ENCODE results near the gene CSRP3. TPM values are rescaled to one million over a fixed set of nuclear protein-coding genes. Genes with fewer than 3 reads are reported as not detected.

The CSRP3 gene
- total and polyA plus RNA-seq, 2 experiments from 2014 or later = not detected

DNA sequence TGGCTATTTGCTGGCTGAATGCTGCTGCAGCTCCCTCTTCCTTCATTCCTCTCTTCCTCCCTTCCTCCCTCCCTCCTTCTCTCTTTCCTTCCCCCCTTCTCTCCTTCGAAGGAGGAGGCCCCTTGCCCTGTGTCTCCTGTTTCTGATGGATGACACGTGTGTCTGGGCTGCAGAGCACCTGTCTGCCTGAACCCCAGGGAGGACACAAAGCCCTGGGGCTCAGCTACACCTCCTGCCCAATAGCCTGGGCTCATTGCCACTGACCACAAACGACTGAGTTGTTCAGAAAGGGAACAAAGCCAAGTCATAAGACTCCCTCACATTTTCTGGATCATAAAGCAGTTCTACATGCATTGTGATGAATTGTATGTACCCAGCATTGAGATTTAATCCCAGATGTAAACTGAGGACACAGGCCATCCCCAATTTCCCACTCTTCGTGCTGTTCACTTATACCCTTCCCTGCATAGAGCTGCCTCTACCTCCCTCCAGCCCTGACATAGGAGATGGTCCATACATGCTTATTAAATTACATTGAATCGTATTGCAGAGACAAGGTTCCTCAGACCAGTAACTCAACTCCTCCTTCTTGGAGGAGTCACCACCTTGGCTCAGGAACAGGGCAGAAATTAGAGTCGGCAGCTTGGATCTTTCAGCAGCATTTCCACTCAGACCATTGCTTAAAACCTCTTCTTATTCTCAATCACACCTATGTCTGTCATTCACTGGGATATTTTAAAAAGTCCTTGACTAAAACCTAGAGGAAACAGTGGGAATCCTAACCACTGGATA, 1.2 kb downstream of the CSRP3 start:
- H3K27me3 Mint-ChIP-seq (ENCODE audit: insufficient read depth, low read depth, poor library complexity) = no peaks in the 10 kb centered on the region
- ATAC-seq (no peak), DNase-seq (ENCODE audit: low spot score) (no peak)
- Histone ChIP-seq H3K4me1 (ENCODE audit: insufficient read depth) (no peaks in the 10 kb centered on the region), H3F3A (replicated peaks; ENCODE audit: low read depth) (no peaks in the 10 kb centered on the region), H3K4me2 (no peak overlapping the region), H4K20me1 (replicated peaks; ENCODE audit: insufficient read depth) (no peaks in the 10 kb centered on the region), H2AFZ (no peak overlapping the region), H3K27me3 (ENCODE audit: insufficient read depth) (no peaks in the 10 kb centered on the region), H3K79me2 (replicated peaks; ENCODE audit: insufficient read depth) (no peaks in the 10 kb centered on the region), H3K4me3 (no peak overlapping the region), H3K9me2 (ENCODE audit: insufficient read depth) (no peaks in the 10 kb centered on the region), H3K36me3 (ENCODE audit: insufficient read depth) (0 out of 2 replicates have a peak, but pooled peaks cover 3% of the 10 kb centered on the region), H3K27ac (ENCODE audit: low read depth) (no peak overlapping the region)
- no peaks in the 10 kb centered on the region; the same call in 2 of the 3 replicates for H3K9me3 Mint-ChIP-seq
- H3K27ac Mint-ChIP-seq = no peak overlapping the region
- no peaks in the 10 kb centered on the region for H3K4me1 Mint-ChIP-seq
- TF ChIP-seq CREB1 (CRISPR knock-in tag; IDR thresholded peaks at IDR 0.05; ENCODE audit: low read depth) = no peak
- TF ChIP-seq, protein P1, sequence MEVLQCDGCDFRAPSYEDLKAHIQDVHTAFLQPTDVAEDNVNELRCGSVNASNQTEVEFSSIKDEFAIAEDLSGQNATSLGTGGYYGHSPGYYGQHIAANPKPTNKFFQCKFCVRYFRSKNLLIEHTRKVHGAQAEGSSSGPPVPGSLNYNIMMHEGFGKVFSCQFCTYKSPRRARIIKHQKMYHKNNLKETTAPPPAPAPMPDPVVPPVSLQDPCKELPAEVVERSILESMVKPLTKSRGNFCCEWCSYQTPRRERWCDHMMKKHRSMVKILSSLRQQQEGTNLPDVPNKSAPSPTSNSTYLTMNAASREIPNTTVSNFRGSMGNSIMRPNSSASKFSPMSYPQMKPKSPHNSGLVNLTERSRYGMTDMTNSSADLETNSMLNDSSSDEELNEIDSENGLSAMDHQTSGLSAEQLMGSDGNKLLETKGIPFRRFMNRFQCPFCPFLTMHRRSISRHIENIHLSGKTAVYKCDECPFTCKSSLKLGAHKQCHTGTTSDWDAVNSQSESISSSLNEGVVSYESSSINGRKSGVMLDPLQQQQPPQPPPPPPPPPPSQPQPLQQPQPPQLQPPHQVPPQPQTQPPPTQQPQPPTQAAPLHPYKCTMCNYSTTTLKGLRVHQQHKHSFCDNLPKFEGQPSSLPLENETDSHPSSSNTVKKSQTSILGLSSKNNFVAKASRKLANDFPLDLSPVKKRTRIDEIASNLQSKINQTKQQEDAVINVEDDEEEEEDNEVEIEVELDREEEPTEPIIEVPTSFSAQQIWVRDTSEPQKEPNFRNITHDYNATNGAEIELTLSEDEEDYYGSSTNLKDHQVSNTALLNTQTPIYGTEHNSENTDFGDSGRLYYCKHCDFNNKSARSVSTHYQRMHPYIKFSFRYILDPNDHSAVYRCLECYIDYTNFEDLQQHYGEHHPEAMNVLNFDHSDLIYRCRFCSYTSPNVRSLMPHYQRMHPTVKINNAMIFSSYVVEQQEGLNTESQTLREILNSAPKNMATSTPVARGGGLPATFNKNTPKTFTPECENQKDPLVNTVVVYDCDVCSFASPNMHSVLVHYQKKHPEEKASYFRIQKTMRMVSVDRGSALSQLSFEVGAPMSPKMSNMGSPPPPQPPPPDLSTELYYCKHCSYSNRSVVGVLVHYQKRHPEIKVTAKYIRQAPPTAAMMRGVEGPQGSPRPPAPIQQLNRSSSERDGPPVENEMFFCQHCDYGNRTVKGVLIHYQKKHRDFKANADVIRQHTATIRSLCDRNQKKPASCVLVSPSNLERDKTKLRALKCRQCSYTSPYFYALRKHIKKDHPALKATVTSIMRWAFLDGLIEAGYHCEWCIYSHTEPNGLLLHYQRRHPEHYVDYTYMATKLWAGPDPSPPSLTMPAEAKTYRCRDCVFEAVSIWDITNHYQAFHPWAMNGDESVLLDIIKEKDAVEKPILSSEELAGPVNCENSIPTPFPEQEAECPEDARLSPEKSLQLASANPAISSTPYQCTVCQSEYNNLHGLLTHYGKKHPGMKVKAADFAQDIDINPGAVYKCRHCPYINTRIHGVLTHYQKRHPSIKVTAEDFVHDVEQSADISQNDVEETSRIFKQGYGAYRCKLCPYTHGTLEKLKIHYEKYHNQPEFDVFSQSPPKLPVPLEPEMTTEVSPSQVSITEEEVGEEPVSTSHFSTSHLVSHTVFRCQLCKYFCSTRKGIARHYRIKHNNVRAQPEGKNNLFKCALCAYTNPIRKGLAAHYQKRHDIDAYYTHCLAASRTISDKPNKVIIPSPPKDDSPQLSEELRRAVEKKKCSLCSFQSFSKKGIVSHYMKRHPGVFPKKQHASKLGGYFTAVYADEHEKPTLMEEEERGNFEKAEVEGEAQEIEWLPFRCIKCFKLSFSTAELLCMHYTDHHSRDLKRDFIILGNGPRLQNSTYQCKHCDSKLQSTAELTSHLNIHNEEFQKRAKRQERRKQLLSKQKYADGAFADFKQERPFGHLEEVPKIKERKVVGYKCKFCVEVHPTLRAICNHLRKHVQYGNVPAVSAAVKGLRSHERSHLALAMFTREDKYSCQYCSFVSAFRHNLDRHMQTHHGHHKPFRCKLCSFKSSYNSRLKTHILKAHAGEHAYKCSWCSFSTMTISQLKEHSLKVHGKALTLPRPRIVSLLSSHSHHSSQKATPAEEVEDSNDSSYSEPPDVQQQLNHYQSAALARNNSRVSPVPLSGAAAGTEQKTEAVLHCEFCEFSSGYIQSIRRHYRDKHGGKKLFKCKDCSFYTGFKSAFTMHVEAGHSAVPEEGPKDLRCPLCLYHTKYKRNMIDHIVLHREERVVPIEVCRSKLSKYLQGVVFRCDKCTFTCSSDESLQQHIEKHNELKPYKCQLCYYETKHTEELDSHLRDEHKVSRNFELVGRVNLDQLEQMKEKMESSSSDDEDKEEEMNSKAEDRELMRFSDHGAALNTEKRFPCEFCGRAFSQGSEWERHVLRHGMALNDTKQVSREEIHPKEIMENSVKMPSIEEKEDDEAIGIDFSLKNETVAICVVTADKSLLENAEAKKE (CRISPR knock-in tag; IDR thresholded peaks at IDR 0.05) = no peak
- TF ChIP-seq, protein P2, sequence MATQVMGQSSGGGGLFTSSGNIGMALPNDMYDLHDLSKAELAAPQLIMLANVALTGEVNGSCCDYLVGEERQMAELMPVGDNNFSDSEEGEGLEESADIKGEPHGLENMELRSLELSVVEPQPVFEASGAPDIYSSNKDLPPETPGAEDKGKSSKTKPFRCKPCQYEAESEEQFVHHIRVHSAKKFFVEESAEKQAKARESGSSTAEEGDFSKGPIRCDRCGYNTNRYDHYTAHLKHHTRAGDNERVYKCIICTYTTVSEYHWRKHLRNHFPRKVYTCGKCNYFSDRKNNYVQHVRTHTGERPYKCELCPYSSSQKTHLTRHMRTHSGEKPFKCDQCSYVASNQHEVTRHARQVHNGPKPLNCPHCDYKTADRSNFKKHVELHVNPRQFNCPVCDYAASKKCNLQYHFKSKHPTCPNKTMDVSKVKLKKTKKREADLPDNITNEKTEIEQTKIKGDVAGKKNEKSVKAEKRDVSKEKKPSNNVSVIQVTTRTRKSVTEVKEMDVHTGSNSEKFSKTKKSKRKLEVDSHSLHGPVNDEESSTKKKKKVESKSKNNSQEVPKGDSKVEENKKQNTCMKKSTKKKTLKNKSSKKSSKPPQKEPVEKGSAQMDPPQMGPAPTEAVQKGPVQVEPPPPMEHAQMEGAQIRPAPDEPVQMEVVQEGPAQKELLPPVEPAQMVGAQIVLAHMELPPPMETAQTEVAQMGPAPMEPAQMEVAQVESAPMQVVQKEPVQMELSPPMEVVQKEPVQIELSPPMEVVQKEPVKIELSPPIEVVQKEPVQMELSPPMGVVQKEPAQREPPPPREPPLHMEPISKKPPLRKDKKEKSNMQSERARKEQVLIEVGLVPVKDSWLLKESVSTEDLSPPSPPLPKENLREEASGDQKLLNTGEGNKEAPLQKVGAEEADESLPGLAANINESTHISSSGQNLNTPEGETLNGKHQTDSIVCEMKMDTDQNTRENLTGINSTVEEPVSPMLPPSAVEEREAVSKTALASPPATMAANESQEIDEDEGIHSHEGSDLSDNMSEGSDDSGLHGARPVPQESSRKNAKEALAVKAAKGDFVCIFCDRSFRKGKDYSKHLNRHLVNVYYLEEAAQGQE (IDR thresholded peaks at IDR 0.05; ENCODE audit: unreplicated experiment) = no peak
- no peak overlapping the region for H3K4me3 Mint-ChIP-seq
- H3K36me3 Mint-ChIP-seq (ENCODE audit: low read depth) = no peaks in the 10 kb centered on the region
